Smooth muscle cell (in vitro differentiated cells): ENCODE results near the gene XKR3. TPM values are rescaled to one million over a fixed set of nuclear protein-coding genes. Genes with fewer than 3 reads are reported as not detected.
"Not testable (repeated sequence)": the region's sequence is repeated elsewhere in the genome, so short reads cannot be mapped to it uniquely, and the experiment has no call there.

Experiments used
- DNase-seq: peaks from one replicate; lab custom pipeline; 2025; ENCODE audit not compliant: unreplicated experiment; lab: John Stamatoyannopoulos, UW
- H2AFZ ChIP-seq: fragments of 200-600 bp; sonication (generic); 2 replicates; pipeline ENCODE4 v1.6.0; 2016; ENCODE audit warnings: antibody characterized with exemption, low read depth, mild to moderate bottlenecking
- H3F3A ChIP-seq: fragments of 200-600 bp; sonication (generic); 2 replicates; pipeline ENCODE4 v1.6.0; 2017; ENCODE audit warnings: antibody characterized with exemption, low read depth
- H3K27ac ChIP-seq: fragments of 200-600 bp; sonication (generic); 2 replicates; pipeline ENCODE4 v1.5.1; 2016; ENCODE audit warnings: low read depth, mild to moderate bottlenecking
- H3K27me3 ChIP-seq: fragments of 200-600 bp; sonication (generic); 2 replicates; pipeline ENCODE4 v1.6.1; 2016; ENCODE audit warnings: low read depth, mild to moderate bottlenecking
- H3K36me3 ChIP-seq: fragments of 200-600 bp; sonication (generic); 2 replicates; pipeline ENCODE4 v1.5.1; 2016; ENCODE audit warnings: low read depth
- H3K4me1 ChIP-seq: fragments of 200-600 bp; sonication (generic); 2 replicates; pipeline ENCODE4 v1.5.1; 2016; ENCODE audit warnings: low read depth
- H3K4me2 ChIP-seq: fragments of 200-600 bp; sonication (generic); 2 replicates; pipeline ENCODE4 v1.6.0; 2016; ENCODE audit warnings: mild to moderate bottlenecking
- H3K4me3 ChIP-seq: fragments of 200-600 bp; sonication (generic); 2 replicates; pipeline ENCODE4 v1.5.1; 2016; ENCODE audit warnings: mild to moderate bottlenecking
- H3K79me2 ChIP-seq: fragments of 200-600 bp; sonication (generic); 2 replicates; pipeline ENCODE4 v1.6.0; 2016; ENCODE audit warnings: low read depth, mild to moderate bottlenecking
- H3K9ac ChIP-seq: fragments of 200-600 bp; sonication (generic); 2 replicates; pipeline ENCODE4 v1.6.0; 2016; ENCODE audit warnings: low read depth
- H3K9me3 ChIP-seq: fragments of 200-600 bp; sonication (generic); replicated peaks from 2 replicates; pipeline ENCODE4 v1.5.1; 2016; ENCODE audit warnings: low read depth
- H4K20me1 ChIP-seq: fragments of 200-600 bp; sonication (generic); 2 replicates; pipeline ENCODE4 v1.6.0; 2016; ENCODE audit warnings: low read depth
- WGBS: methylation state at CpG from one replicate; pipeline ENCODE4 v1.1.7; 2016; ENCODE audit warnings: low lambda C conversion rate; 5-methylcytosine and 5-hydroxymethylcytosine counted together
- polyA plus RNA-seq: library from polyadenylated mRNA; unstranded; fragments of >200 nt; fragmentation: Nextera tagmentation; extraction: Ambion mirVana; gene quantifications from 2 replicates; pipeline ENCODE4 v1.2.1, GENCODE V29; 2016
- total RNA-seq: library from RNA; depleted of rRNA; stranded (reverse); fragments of >200 nt; gene quantifications from 2 replicates; pipeline ENCODE4 v1.2.3, GENCODE V29; 2014
- TF ChIP-seq, protein P1 (sequence below): fragments of 200-600 bp; sonication (generic); IDR thresholded peaks from 2 replicates; pipeline ENCODE4 v1.5.1; 2017; ENCODE audit warnings: borderline replicate concordance, mild to moderate bottlenecking, antibody characterized with exemption; ENCODE audit not compliant: insufficient read depth, poor library complexity, severe bottlenecking

XKR3 gene
- total and polyA plus RNA-seq, 2 experiments from 2014 or later, result not detected

DNA sequence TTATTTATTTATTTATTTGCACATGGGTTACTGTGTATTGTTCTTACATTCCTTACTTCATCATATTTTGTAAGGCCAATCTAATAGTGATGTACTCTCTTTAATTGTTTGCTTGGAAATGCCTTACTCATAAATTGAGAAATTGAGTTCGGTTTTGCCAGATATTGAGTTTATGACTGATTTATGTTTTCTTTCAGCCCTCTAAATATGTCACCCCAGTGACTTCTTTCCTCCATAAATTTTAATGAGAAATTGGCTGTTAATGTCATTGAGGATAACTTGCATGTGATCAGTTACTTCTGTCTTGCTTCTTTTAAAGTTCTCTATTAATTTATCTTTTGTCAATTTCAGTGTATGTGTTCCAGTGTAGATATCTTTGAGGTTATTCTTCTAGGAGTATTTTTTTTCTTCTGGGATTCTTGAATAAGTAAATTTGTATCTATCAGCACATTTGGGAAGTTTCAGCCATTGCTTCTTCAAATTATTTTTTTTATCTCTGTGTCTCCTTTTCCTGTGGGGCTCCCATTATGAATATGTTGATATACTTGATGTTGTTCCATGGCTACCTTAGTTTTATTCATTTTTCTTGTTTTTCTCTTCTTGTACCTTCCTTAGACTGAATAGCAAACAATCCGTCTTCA is 47.8 kb downstream of the XKR3 start:
- Histone ChIP-seq H3K9me3 (no peaks in the 10 kb centered on the region), H2AFZ (no peak overlapping the region), H3K27ac (no peak overlapping the region), H3K9ac (no peak overlapping the region), H3K4me1 (no peaks in the 10 kb centered on the region), H3K79me2 (no peaks in the 10 kb centered on the region), H4K20me1 (no peaks in the 10 kb centered on the region), H3K36me3 (no peaks in the 10 kb centered on the region), H3K27me3 (no peaks in the 10 kb centered on the region), H3F3A (no peaks in the 10 kb centered on the region), H3K4me2 (no peak overlapping the region), H3K4me3 (no peak overlapping the region)
- TF ChIP-seq, protein P1, sequence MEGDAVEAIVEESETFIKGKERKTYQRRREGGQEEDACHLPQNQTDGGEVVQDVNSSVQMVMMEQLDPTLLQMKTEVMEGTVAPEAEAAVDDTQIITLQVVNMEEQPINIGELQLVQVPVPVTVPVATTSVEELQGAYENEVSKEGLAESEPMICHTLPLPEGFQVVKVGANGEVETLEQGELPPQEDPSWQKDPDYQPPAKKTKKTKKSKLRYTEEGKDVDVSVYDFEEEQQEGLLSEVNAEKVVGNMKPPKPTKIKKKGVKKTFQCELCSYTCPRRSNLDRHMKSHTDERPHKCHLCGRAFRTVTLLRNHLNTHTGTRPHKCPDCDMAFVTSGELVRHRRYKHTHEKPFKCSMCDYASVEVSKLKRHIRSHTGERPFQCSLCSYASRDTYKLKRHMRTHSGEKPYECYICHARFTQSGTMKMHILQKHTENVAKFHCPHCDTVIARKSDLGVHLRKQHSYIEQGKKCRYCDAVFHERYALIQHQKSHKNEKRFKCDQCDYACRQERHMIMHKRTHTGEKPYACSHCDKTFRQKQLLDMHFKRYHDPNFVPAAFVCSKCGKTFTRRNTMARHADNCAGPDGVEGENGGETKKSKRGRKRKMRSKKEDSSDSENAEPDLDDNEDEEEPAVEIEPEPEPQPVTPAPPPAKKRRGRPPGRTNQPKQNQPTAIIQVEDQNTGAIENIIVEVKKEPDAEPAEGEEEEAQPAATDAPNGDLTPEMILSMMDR, result no peak
- 90% methylated on average over 2 of the region's 2 CpGs for WGBS
- no peak for DNase-seq

DNA sequence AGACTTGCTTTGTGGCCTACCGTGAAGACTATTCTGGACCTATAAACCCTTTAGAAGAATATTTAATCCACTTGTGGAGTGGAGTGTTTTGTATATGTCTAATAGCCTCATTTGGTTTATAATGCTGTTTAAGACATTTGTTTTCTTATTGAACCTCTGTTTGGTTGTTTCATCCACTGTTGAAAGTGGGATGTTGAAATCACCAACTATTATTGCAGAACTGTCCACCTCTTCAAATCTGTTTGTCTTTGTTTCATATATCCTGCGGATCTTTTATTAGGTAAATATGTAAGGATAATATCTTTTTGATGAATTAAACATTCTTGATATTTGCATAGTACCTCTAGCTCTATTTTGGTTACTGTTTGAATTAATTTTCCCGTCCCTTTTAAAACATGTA is 49.1 kb downstream of the XKR3 start:
- WGBS, result 84% methylated on average over 3 of the region's 3 CpGs
- H3K27ac ChIP-seq, result no peak overlapping the region
- no peak for DNase-seq
- H3F3A ChIP-seq, result no peaks in the 10 kb centered on the region
- H3K9ac ChIP-seq, result no peak overlapping the region
- H3K4me3 ChIP-seq, result no peak overlapping the region
- no peaks in the 10 kb centered on the region for H3K79me2 ChIP-seq
- no peaks in the 10 kb centered on the region for H3K27me3 ChIP-seq
- TF ChIP-seq, protein P1, result no peak
- H3K36me3 ChIP-seq, result no peaks in the 10 kb centered on the region
- H3K4me2 ChIP-seq, result no peak overlapping the region
- H3K9me3 ChIP-seq, result no peaks in the 10 kb centered on the region
- H4K20me1 ChIP-seq, result no peaks in the 10 kb centered on the region
- no peak overlapping the region for H2AFZ ChIP-seq
- no peaks in the 10 kb centered on the region for H3K4me1 ChIP-seq

DNA sequence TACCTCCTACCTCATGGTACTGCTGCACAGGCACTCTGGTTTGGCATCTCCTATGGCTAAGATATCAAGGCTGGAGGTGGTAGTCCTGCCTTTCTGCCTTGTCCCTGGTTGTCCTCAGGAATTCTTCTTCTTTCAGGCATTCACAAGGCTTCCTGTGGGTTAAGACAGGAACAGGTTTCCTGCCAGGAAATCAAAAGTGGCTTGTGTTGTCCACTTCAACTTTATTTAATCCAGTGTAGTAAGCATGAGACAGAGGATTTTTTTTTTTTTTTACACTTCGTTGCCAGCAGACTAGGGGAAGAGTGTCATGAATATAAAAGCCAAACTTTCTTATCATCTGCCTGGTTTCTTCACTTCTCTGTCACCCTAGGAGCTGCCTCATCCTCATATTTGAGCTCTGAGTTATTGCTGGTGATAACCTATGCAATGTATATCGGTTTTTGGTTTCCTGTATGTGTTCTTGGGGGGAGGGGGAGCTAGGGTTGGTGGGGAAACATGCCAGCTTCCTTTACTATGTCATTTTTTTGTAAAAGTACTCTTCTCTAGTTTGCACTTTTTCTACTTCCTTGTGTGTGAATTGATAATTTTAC is 50.2 kb downstream of the XKR3 start:
- WGBS, result 36% methylated on average over 2 of the region's 2 CpGs
- Histone ChIP-seq H3K9me3 (no peaks in the 10 kb centered on the region), H4K20me1 (no peaks in the 10 kb centered on the region), H3F3A (no peaks in the 10 kb centered on the region), H3K79me2 (no peaks in the 10 kb centered on the region), H3K4me1 (no peaks in the 10 kb centered on the region), H3K4me2 (no peak overlapping the region), H2AFZ (no peak overlapping the region), H3K36me3 (no peaks in the 10 kb centered on the region), H3K4me3 (no peak overlapping the region), H3K9ac (no peak overlapping the region), H3K27ac (no peak overlapping the region), H3K27me3 (no peaks in the 10 kb centered on the region)
- TF ChIP-seq, protein P1, result no peak
- no peak for DNase-seq

DNA sequence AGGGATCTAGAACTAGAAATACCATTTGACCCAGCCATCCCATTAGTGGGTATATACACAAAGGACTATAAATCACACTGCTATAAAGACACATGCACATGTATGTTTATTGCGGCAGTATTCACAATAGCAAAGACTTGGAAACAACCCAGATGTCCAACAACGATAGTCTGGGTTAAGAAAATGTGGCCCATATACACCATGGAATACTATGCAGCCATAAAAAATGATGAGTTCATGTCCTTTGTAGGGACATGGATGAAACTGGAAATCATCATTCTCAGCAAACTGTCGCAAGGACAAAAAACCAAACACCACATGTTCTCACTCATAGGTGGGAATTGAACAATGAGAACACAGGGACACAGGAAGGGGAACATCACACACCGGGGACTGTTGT is 53.6 kb downstream of the XKR3 start:
- WGBS, result 78% methylated on average over 4 of the region's 4 CpGs
- not testable (repeated sequence) for H3K36me3 ChIP-seq, H3K27ac ChIP-seq, DNase-seq, H3F3A ChIP-seq, H2AFZ ChIP-seq, H3K4me1 ChIP-seq, H4K20me1 ChIP-seq, H3K4me2 ChIP-seq, H3K27me3 ChIP-seq, H3K4me3 ChIP-seq, H3K79me2 ChIP-seq, H3K9me3 ChIP-seq, H3K9ac ChIP-seq

DNA sequence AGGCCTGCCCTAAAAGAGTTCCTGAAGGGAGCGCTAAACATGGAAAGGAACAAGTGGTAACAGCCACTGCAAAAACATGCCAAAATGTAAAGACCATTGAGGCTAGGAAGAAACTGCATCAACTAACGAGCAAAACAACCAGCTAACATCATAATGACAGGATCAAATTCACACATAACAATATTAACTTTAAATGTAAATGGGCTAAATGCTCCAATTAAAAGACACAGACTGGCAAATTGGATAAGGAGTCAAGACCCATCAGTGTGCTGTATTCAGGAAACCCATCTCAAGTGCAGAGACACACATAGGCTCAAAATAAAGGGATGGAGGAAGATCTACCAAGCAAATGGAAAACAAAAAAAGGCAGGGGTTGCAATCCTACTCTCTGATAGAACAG is 57.3 kb downstream of the XKR3 start:
- not testable (repeated sequence) for H3K27ac ChIP-seq, H2AFZ ChIP-seq, H3K9me3 ChIP-seq, H3K4me1 ChIP-seq, H3K4me3 ChIP-seq, H3K36me3 ChIP-seq, H3K4me2 ChIP-seq, H3F3A ChIP-seq, H3K79me2 ChIP-seq, H3K27me3 ChIP-seq, H4K20me1 ChIP-seq, H3K9ac ChIP-seq, DNase-seq
- WGBS, result 81% methylated on average over 2 of the region's 2 CpGs

DNA sequence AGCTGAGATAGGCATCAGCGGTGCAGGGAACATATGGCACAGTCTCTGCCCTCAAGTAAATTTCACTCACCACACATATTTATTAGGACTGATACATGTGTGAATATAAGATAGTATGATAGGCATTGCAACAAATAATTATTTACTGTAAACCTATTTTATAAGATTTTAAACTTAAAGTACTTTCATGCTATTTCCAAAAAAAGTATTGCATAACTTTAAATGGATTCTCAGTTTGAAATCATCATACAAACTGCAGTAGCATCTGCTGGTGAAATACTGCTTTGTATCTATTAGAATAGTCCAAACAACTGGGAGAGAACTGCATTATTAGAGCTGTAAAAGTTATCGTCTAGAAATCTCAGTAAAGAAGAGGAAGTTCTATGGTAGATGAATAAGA is 63.0 kb downstream of the XKR3 start:
- WGBS, result 78% methylated on average over 2 of the region's 2 CpGs
- H3K79me2 ChIP-seq, H2AFZ ChIP-seq, H3K9ac ChIP-seq, DNase-seq, H3K9me3 ChIP-seq, H3K36me3 ChIP-seq, H3F3A ChIP-seq, H3K27ac ChIP-seq, H3K4me2 ChIP-seq, H3K4me1 ChIP-seq, H3K4me3 ChIP-seq, H4K20me1 ChIP-seq, H3K27me3 ChIP-seq: not testable (repeated sequence)
